Measurements from ENCODE around the gene DAW1.

The DAW1 gene

GRCh38 chr2:227862227-227862740, 9.1 kb upstream of the DAW1 start:
- peak; percentile 54 for DNase-seq

- no peak for DNase-seq
Measured at GRCh38 chr2:227862741-227863588, 8.5 kb upstream of the DAW1 start.

GRCh38 chr2:227864161-227864756, 7.2 kb upstream of the DAW1 start:
- no peak for DNase-seq

GRCh38 chr2:227865291-227865690, 6.1 kb upstream of the DAW1 start:
- DNase-seq: no peak

- DNase-seq: no peak
Measured at GRCh38 chr2:227867386-227867785, 4.0 kb upstream of the DAW1 start.

GRCh38 chr2:227870710-227871374, 589 bp upstream of the DAW1 start:
- no peak for DNase-seq

GRCh38 chr2:227872676-227873075, 1.2 kb downstream of the DAW1 start:
- no peak for DNase-seq

- no peak for DNase-seq
Measured at GRCh38 chr2:227876300-227876801, 4.9 kb downstream of the DAW1 start.

- DNase-seq: no peak
Measured at GRCh38 chr2:227877421-227878310, 6.2 kb downstream of the DAW1 start.

- DNase-seq: no peak
Measured at GRCh38 chr2:227880460-227880859, 9.0 kb downstream of the DAW1 start.

- DNase-seq: no peak
Measured at GRCh38 chr2:227881866-227882517, 10.6 kb downstream of the DAW1 start.

- DNase-seq: peak; percentile 60
Measured at GRCh38 chr2:227884511-227884947, 13.1 kb downstream of the DAW1 start.

GRCh38 chr2:227886149-227886548, 14.7 kb downstream of the DAW1 start:
- no peak for DNase-seq

- DNase-seq: no peak
Measured at GRCh38 chr2:227888289-227888688, 16.9 kb downstream of the DAW1 start.

- DNase-seq: no peak
Measured at GRCh38 chr2:227889336-227889735, 17.9 kb downstream of the DAW1 start.

GRCh38 chr2:227890495-227891079, 19.2 kb downstream of the DAW1 start:
- peak; percentile 46 for DNase-seq

- DNase-seq: no peak
Measured at GRCh38 chr2:227891673-227892072, 20.2 kb downstream of the DAW1 start.

- DNase-seq: no peak
Measured at GRCh38 chr2:227903381-227903780, 31.9 kb downstream of the DAW1 start.

- no peak for DNase-seq
Measured at GRCh38 chr2:227906991-227907390, 35.6 kb downstream of the DAW1 start.

GRCh38 chr2:227908266-227909054, 37.0 kb downstream of the DAW1 start:
- DNase-seq: no peak

- no peak for DNase-seq
Measured at GRCh38 chr2:227914362-227914761, 42.9 kb downstream of the DAW1 start.
